Activated naive CD4-positive, alpha-beta T cell treated with anti-CD3 and anti-CD28 coated beads for 36 hours (primary cell): ENCODE data around the gene MAP2. TPM values are rescaled to one million over a fixed set of nuclear protein-coding genes. Genes with fewer than 3 reads are reported as not detected.

Experiments
- CTCF ChIA-PET: fragments of 350-600 bp; sonication (Branson Sonifier 250); formaldehyde crosslinking; loops from one replicate; lab custom pipeline; 2021; ENCODE audit warnings: antibody characterized with exemption; lab: Charles Lee
- DNase-seq: peaks from one replicate; pipeline ENCODE4 v3.0.0-alpha.2; 2020
- H3K27ac Mint-ChIP-seq: one replicate; pipeline ENCODE4 v1.8.0; 2021; ENCODE audit warnings: mild to moderate bottlenecking, mixed read lengths
- H3K27me3 Mint-ChIP-seq: one replicate; pipeline ENCODE4 v1.8.0; 2021; ENCODE audit warnings: low read depth, mixed read lengths
- H3K36me3 Mint-ChIP-seq: one replicate; pipeline ENCODE4 v1.8.0; 2021; ENCODE audit warnings: low read depth, mixed read lengths
- H3K4me1 Mint-ChIP-seq: one replicate; pipeline ENCODE4 v1.8.0; 2021; ENCODE audit warnings: low read depth, mixed read lengths
- H3K4me3 Mint-ChIP-seq: one replicate; pipeline ENCODE4 v1.8.0; 2021; ENCODE audit warnings: mild to moderate bottlenecking, moderate library complexity, mixed read lengths
- H3K9me3 Mint-ChIP-seq: one replicate; pipeline ENCODE4 v1.8.0; 2021; ENCODE audit warnings: mixed read lengths
- intact Hi-C: fragments of 100-400 bp; cut with micrococcal nuclease; formaldehyde crosslinking; loops from one replicate; pipeline ENCODE4 v1.15.1; 2023
- total RNA-seq, 2 experiments: library from RNA; stranded (reverse); gene quantifications; one replicate each; pipeline ENCODE4 v1.2.3, GENCODE V29; 2021

MAP2 gene
- total RNA-seq, 2 experiments from 2014 or later, result 0.20 to 0.67 TPM

GRCh38 chr2:209525834-209526281 is 102.0 kb downstream of the MAP2 start:
- CTCF ChIA-PET, result interaction anchor here (0.6 kb wide), 1 partner anchor 228 kb away, joined by 4 read pairs; no protein-coding TSS in a partner anchor
- Mint-ChIP-seq H3K4me3 (no peak overlapping the region), H3K9me3 (no peaks in the 10 kb centered on the region), H3K27ac (no peak overlapping the region), H3K27me3 (no peaks in the 10 kb centered on the region), H3K4me1 (peaks cover 19% of the 10 kb centered on the region), H3K36me3 (no peaks in the 10 kb centered on the region)
- no peak for DNase-seq
- intact Hi-C loops, result no loop called here

- CTCF ChIA-PET, result interaction anchor here (0.6 kb wide), 1 partner anchor 229 kb away, joined by 4 read pairs; no protein-coding TSS in a partner anchor
- no peaks in the 10 kb centered on the region for H3K36me3 Mint-ChIP-seq
- H3K27ac Mint-ChIP-seq, result no peak overlapping the region
- no peaks in the 10 kb centered on the region for H3K9me3 Mint-ChIP-seq
- peaks cover 19% of the 10 kb centered on the region for H3K4me1 Mint-ChIP-seq
- H3K4me3 Mint-ChIP-seq, result no peak overlapping the region
- no peak for DNase-seq
- no peaks in the 10 kb centered on the region for H3K27me3 Mint-ChIP-seq
- intact Hi-C loops, result no loop called here
Observed at GRCh38 chr2:209526561-209526960, 102.7 kb downstream of the MAP2 start.

- DNase-seq, result no peak
- H3K9me3 Mint-ChIP-seq, result no peaks in the 10 kb centered on the region
- H3K4me3 Mint-ChIP-seq, result no peak overlapping the region
- H3K27me3 Mint-ChIP-seq, result no peaks in the 10 kb centered on the region
- H3K4me1 Mint-ChIP-seq, result peaks cover 19% of the 10 kb centered on the region
- CTCF ChIA-PET, result no interaction called here
- H3K36me3 Mint-ChIP-seq, result no peaks in the 10 kb centered on the region
- no peak overlapping the region for H3K27ac Mint-ChIP-seq
- intact Hi-C loops, result no loop called here
Observed at GRCh38 chr2:209529579-209529978, 105.7 kb downstream of the MAP2 start.

- CTCF ChIA-PET, result interaction anchor here (1.3 kb wide), 1 partner anchor 198 kb away, joined by 3 read pairs; no protein-coding TSS in a partner anchor
- H3K9me3 Mint-ChIP-seq, result no peaks in the 10 kb centered on the region
- peaks cover 4% of the 10 kb centered on the region for H3K4me1 Mint-ChIP-seq
- intact Hi-C loops, result no loop called here
- H3K27me3 Mint-ChIP-seq, result no peaks in the 10 kb centered on the region
- no peak overlapping the region for H3K4me3 Mint-ChIP-seq
- no peaks in the 10 kb centered on the region for H3K36me3 Mint-ChIP-seq
- no peak for DNase-seq
- no peak overlapping the region for H3K27ac Mint-ChIP-seq
Observed at GRCh38 chr2:209532321-209532720, 108.5 kb downstream of the MAP2 start.

DNA sequence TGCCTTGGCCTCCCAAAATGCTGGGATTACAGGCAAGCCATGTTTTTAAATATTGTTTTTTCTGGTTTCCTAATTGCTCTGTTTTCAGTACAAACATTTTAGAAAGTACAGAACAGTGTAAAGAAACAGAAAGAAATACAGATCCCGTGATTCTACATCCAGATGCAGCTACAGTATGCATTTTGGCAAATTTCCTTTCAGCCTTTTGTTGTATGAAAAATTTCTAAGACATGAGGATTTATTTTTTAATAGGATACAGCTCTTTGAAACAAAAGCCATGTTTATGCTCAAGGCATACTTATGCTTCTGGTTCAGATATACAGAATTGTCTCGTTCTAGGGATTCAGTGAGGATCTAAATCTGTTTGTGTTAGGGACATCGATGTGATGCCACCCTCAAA is 109.5 kb downstream of the MAP2 start:
- no peaks in the 10 kb centered on the region for H3K36me3 Mint-ChIP-seq
- no peaks in the 10 kb centered on the region for H3K9me3 Mint-ChIP-seq
- intact Hi-C loops, result no loop called here
- DNase-seq, result no peak
- no peak overlapping the region for H3K27ac Mint-ChIP-seq
- H3K4me1 Mint-ChIP-seq, result no peaks in the 10 kb centered on the region
- H3K4me3 Mint-ChIP-seq, result no peak overlapping the region
- CTCF ChIA-PET, result no interaction called here
- H3K27me3 Mint-ChIP-seq, result no peaks in the 10 kb centered on the region

GRCh38 chr2:209534228-209534627 is 110.4 kb downstream of the MAP2 start:
- Mint-ChIP-seq H3K9me3 (no peaks in the 10 kb centered on the region), H3K4me1 (no peaks in the 10 kb centered on the region), H3K27me3 (no peaks in the 10 kb centered on the region), H3K4me3 (no peak overlapping the region), H3K36me3 (no peaks in the 10 kb centered on the region), H3K27ac (no peak overlapping the region)
- intact Hi-C loops, result no loop called here
- CTCF ChIA-PET, result no interaction called here
- DNase-seq, result no peak

GRCh38 chr2:209536363-209536762 is 112.5 kb downstream of the MAP2 start:
- Mint-ChIP-seq H3K36me3 (no peaks in the 10 kb centered on the region), H3K4me3 (no peak overlapping the region)
- CTCF ChIA-PET, result no interaction called here

DNA sequence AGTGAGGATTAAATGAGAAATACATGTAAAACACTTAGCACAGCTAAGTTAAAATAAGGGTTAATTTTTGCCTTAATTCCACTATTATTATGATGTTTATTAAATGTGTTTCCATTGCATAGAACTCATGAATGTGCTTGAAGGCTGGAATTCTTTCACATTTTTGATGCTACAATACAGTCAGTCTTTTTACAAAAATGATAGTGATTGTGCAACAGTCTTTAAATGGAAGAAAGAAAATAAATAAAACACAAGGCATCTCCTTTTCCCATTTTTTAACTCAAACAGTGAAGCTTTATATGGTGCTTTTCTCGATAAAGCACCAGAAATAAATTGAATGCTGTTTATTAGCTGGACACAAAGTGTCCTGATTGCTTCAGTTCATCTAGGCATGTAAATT is 123.9 kb downstream of the MAP2 start:
- H3K36me3 Mint-ChIP-seq, result no peaks in the 10 kb centered on the region
- no peaks in the 10 kb centered on the region for H3K27me3 Mint-ChIP-seq
- no peaks in the 10 kb centered on the region for H3K9me3 Mint-ChIP-seq
- H3K4me3 Mint-ChIP-seq, result no peak overlapping the region
- CTCF ChIA-PET, result interaction anchor here (0.6 kb wide), 1 partner anchor 180 kb away, joined by 3 read pairs; no protein-coding TSS in a partner anchor
- no peaks in the 10 kb centered on the region for H3K4me1 Mint-ChIP-seq
- intact Hi-C loops, result no loop called here
- no peak for DNase-seq
- no peak overlapping the region for H3K27ac Mint-ChIP-seq

More at GRCh38 chr2:209536363-209536762, 112.5 kb downstream of the MAP2 start:
- Mint-ChIP-seq H3K4me1 (no peaks in the 10 kb centered on the region), H3K27ac (no peak overlapping the region), H3K27me3 (no peaks in the 10 kb centered on the region), H3K9me3 (no peaks in the 10 kb centered on the region)
- intact Hi-C loops, result no loop called here
- no peak for DNase-seq

GRCh38 chr2:209549589-209549988 is 125.7 kb downstream of the MAP2 start:
- intact Hi-C loops, result no loop called here
- CTCF ChIA-PET, result interaction anchor here (1.3 kb wide), 1 partner anchor 126 kb away, joined by 5 read pairs; the partner anchor contains the start of gene MAP2
- no peaks in the 10 kb centered on the region for H3K4me1 Mint-ChIP-seq
- no peaks in the 10 kb centered on the region for H3K9me3 Mint-ChIP-seq
- H3K36me3 Mint-ChIP-seq, result no peaks in the 10 kb centered on the region
- H3K27ac Mint-ChIP-seq, result no peak overlapping the region
- H3K27me3 Mint-ChIP-seq, result no peaks in the 10 kb centered on the region
- H3K4me3 Mint-ChIP-seq, result no peak overlapping the region
- DNase-seq, result no peak

DNA sequence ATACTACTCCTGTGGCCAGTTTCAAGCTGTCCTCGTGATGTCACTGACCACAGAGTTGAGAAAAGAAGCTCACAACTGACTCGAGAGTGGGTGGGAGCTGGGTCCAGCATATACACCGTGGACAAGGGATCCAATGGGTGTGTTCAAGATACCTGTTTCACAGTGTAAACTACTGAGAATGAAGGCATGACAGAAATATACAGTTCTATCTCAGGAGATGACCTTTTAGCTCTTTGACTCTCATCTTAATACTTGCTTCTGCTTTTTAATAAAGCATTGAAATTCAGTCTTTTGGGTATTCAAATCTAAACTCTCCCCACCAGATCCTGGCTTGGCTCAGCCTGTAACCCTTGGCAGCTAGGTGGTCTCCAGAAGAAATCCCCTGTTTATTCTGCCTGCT is 130.1 kb downstream of the MAP2 start:
- intact Hi-C loops, result no loop called here
- Mint-ChIP-seq H3K27ac (no peak overlapping the region), H3K9me3 (no peaks in the 10 kb centered on the region), H3K36me3 (no peaks in the 10 kb centered on the region), H3K4me1 (no peaks in the 10 kb centered on the region), H3K4me3 (no peak overlapping the region), H3K27me3 (no peaks in the 10 kb centered on the region)
- DNase-seq, result no peak
- CTCF ChIA-PET, result interaction anchor here (0.6 kb wide), 1 partner anchor 311 kb away, joined by 3 read pairs; no protein-coding TSS in a partner anchor

- intact Hi-C loops, result loop anchor here (1.0 kb wide), 2 partner anchors 131 to 222 kb away; no protein-coding TSS in a partner anchor
- Mint-ChIP-seq H3K27ac (no peak overlapping the region), H3K9me3 (no peaks in the 10 kb centered on the region), H3K4me3 (no peak overlapping the region), H3K27me3 (no peaks in the 10 kb centered on the region), H3K4me1 (no peaks in the 10 kb centered on the region), H3K36me3 (no peaks in the 10 kb centered on the region)
- DNase-seq, result no peak
- CTCF ChIA-PET, result interaction anchor here (0.6 to 1.2 kb wide), 2 partner anchors 8 to 133 kb away, joined by 3 read pairs; partner anchors contain the start of gene MAP2
Observed at GRCh38 chr2:209556354-209556961, 132.6 kb downstream of the MAP2 start.

GRCh38 chr2:209560911-209561310 is 137.1 kb downstream of the MAP2 start:
- Mint-ChIP-seq H3K9me3 (no peaks in the 10 kb centered on the region), H3K4me1 (no peaks in the 10 kb centered on the region), H3K36me3 (no peaks in the 10 kb centered on the region), H3K27me3 (no peaks in the 10 kb centered on the region), H3K27ac (no peak overlapping the region), H3K4me3 (no peak overlapping the region)
- CTCF ChIA-PET, result no interaction called here
- intact Hi-C loops, result no loop called here
- DNase-seq, result no peak

GRCh38 chr2:209563453-209563852 is 139.6 kb downstream of the MAP2 start:
- intact Hi-C loops, result no loop called here
- Mint-ChIP-seq H3K36me3 (no peaks in the 10 kb centered on the region), H3K27me3 (peaks cover 2% of the 10 kb centered on the region), H3K4me1 (no peaks in the 10 kb centered on the region), H3K9me3 (no peaks in the 10 kb centered on the region), H3K27ac (no peak overlapping the region), H3K4me3 (no peak overlapping the region)
- DNase-seq, result no peak
- CTCF ChIA-PET, result interaction anchor here (0.9 to 1.1 kb wide), 2 partner anchors 12 to 229 kb away, joined by 3 read pairs; no protein-coding TSS in a partner anchor
